Stimulated activated CD8-positive, alpha-beta memory T cell treated with anti-CD3 and anti-CD28 coated beads, Interleukin-15, amount 100 ng/mL, for 48 hours (primary cell): ENCODE data around the gene MGRN1.
A peak's percentile ranks its signal among the peaks of the same experiment; 100 is the strongest.
"Not testable (repeated sequence)": the region's sequence is repeated elsewhere in the genome, so short reads cannot be mapped to it uniquely, and the experiment has no call there.

Experiments used
- DNase-seq, 2 donors: peaks; one replicate each; pipeline ENCODE4 v3.0.0-alpha.2; 2020; ENCODE audit warnings: low read depth in 2 of 2

Gene MGRN1

GRCh38 chr16:4733211-4733742 is 108.7 kb downstream of the MGRN1 start:
- DNase-seq = no peak

- peak in 1 of 2 donors; percentile 15 for DNase-seq
Observed at GRCh38 chr16:4733747-4734062, 109.1 kb downstream of the MGRN1 start.

- peak; percentile 75 to 81 for DNase-seq
Observed at GRCh38 chr16:4734063-4734729, 109.6 kb downstream of the MGRN1 start, which contains the start of the genes ANKS3 and DNAAF8. ANKS3 (minus strand) TSS chr16:4734271; CDS start chr16:4730149, 4,122 bp downstream. DNAAF8 (plus strand) TSS chr16:4734537; CDS start chr16:4736515, 1,978 bp downstream.

GRCh38 chr16:4734730-4735535 is 110.3 kb downstream of the MGRN1 start:
- peak; percentile 89 to 90 for DNase-seq

- DNase-seq = no peak
Observed at GRCh38 chr16:4736546-4736945, 111.9 kb downstream of the MGRN1 start.

- no peak for DNase-seq
Observed at GRCh38 chr16:4737545-4737944, 112.9 kb downstream of the MGRN1 start.

- DNase-seq = not testable (repeated sequence)
Observed at GRCh38 chr16:4738370-4738769, 113.7 kb downstream of the MGRN1 start.
